HepG2 (cell line): ENCODE measurements around the gene POU6F2. TPM values are rescaled to one million over a fixed set of nuclear protein-coding genes. Genes with fewer than 3 reads are reported as not detected.

ENCODE experiments used
- ATAC-seq: fragments of 200-7000 bp; cut with Tn5 transposase; 3 replicates; pipeline ENCODE4 v1.9.1; 2020; ENCODE audit warnings: mild to moderate bottlenecking, moderate library complexity
- BruUV-seq: library from RNA; stranded (reverse); fragments of 400-500 nt; replicated peaks from 2 replicates; lab custom pipeline; 2021; lab: Mats Ljungman, UMichigan
- CTCF ChIA-PET: fragments of 300-600 bp; formaldehyde crosslinking; extraction: SDS; loops from one replicate; lab custom pipeline; 2021; ENCODE audit warnings: low total read pairs, inconsistent platforms, low intra/inter-chr PET ratio; lab: Yijun Ruan, JAX
- POLR2A ChIA-PET: fragments of 350-600 bp; sonication (Branson Sonifier 250); formaldehyde crosslinking; loops from one replicate; lab custom pipeline; 2020; ENCODE audit warnings: antibody characterized with exemption, inconsistent platforms; lab: Yijun Ruan, JAX
- DNase-seq: peaks from one replicate; pipeline ENCODE4 v3.0.0-alpha.2; 2015; ENCODE audit warnings: low spot score
- FAIRE-seq: peaks from 3 replicates; lab custom pipeline; 2011; peaks lifted over from hg19 to GRCh38; lab: Jason Lieb, UNC
- H2AFZ ChIP-seq: one replicate; pipeline ENCODE4 v1.6.1; 2011; ENCODE audit warnings: low read length, inconsistent platforms
- H3K27ac ChIP-seq: fragments of 300-600 bp; 3 replicates; pipeline ENCODE4 v1.8.0; 2011; ENCODE audit warnings: mixed run types, mild to moderate bottlenecking, mixed read lengths, low read length, inconsistent platforms; ENCODE audit not compliant: insufficient read depth; ENCODE audit errors: extremely low read length
- H3K27me3 ChIP-seq, 2 experiments: fragments of 200-600 bp in 1 of 2; 2 replicates in 1 of 2; 3 replicates in 1 of 2; pipeline versions ENCODE4 v1.6.0 to v1.8.0; 2011; ENCODE audit warnings: low read length in 2 of 2, mild to moderate bottlenecking in 2 of 2, moderate library complexity in 2 of 2, inconsistent platforms in 1 of 2; ENCODE audit not compliant: insufficient read depth in 2 of 2, control insufficient read depth in 1 of 2
- H3K36me3 ChIP-seq, 2 experiments: fragments of 200-600 bp in 1 of 2; replicated peaks in 1 of 2; 2 replicates in 1 of 2; 3 replicates in 1 of 2; pipeline versions ENCODE4 v1.5.1 to v1.8.0; 2011; ENCODE audit warnings: low read length in 2 of 2, inconsistent platforms in 1 of 2; ENCODE audit not compliant: insufficient read depth in 2 of 2, control insufficient read depth in 1 of 2
- H3K4me1 ChIP-seq: 2 replicates; pipeline ENCODE4 v1.5.1; 2012; ENCODE audit warnings: low read length, inconsistent platforms; ENCODE audit not compliant: insufficient read depth
- H3K4me2 ChIP-seq: 2 replicates; pipeline ENCODE4 v1.6.0; 2011; ENCODE audit warnings: low read depth, low read length, inconsistent platforms
- H3K4me3 ChIP-seq, 3 experiments: fragments of 200-600 bp in 1 of 3; sonication (generic), shearing (Covaris generic) in 1 of 3; replicated peaks in 1 of 3; 2 replicates each; pipeline ENCODE4 v1.5.1; 2011 to 2016; ENCODE audit warnings: low read length in 3 of 3, inconsistent platforms in 2 of 3, low read depth in 2 of 3, mild to moderate bottlenecking in 2 of 3, control low read depth in 1 of 3, mixed read lengths in 1 of 3; ENCODE audit not compliant: insufficient read depth in 1 of 3
- H3K79me2 ChIP-seq: one replicate; pipeline ENCODE4 v1.6.1; 2011; ENCODE audit warnings: low read length, inconsistent platforms; ENCODE audit not compliant: insufficient read depth
- H3K9ac ChIP-seq: 2 replicates; pipeline ENCODE4 v1.6.0; 2011; ENCODE audit warnings: mild to moderate bottlenecking, low read depth, low read length, inconsistent platforms; ENCODE audit not compliant: insufficient read depth
- H3K9me3 ChIP-seq: 2 replicates; pipeline ENCODE4 v1.5.1; 2012; ENCODE audit warnings: mild to moderate bottlenecking, low read length
- H4K20me1 ChIP-seq: 2 replicates; pipeline ENCODE4 v1.6.0; 2011; ENCODE audit warnings: inconsistent platforms, mild to moderate bottlenecking, low read length, moderate library complexity; ENCODE audit not compliant: insufficient read depth
- HOXD1 ChIP-seq: sonication (generic); formaldehyde crosslinking; IDR thresholded peaks from 2 replicates; pipeline ENCODE4 v1.5.0; 2020; ENCODE audit warnings: missing genetic modification reagents
- MBD4 ChIP-seq: IDR thresholded peaks from 2 replicates; pipeline ENCODE4 v1.6.1; 2012; ENCODE audit warnings: low read length, inconsistent platforms, borderline replicate concordance
- PRPF4 ChIP-seq: fragments of 200-400 bp; formaldehyde crosslinking; IDR thresholded peaks from 2 replicates; pipeline ENCODE4 v1.6.1; 2016; ENCODE audit warnings: low read length, low read depth; ENCODE audit not compliant: poor library complexity, severe bottlenecking
- RFX5 ChIP-seq: IDR thresholded peaks from 2 replicates; pipeline ENCODE4 v1.6.1; 2011; ENCODE audit warnings: low read depth, low read length, improper control_type of control experiment
- SP2 ChIP-seq: sonication (generic); formaldehyde crosslinking; IDR thresholded peaks from 2 replicates; pipeline ENCODE4 v1.5.1; 2020; ENCODE audit warnings: mild to moderate bottlenecking, missing genetic modification reagents
- TRAFD1 ChIP-seq: sonication (generic); formaldehyde crosslinking; IDR thresholded peaks from 2 replicates; pipeline ENCODE4 v1.5.1; 2020; ENCODE audit warnings: missing genetic modification reagents, mild to moderate bottlenecking, borderline replicate concordance
- ZNF235 ChIP-seq: sonication (generic); formaldehyde crosslinking; IDR thresholded peaks from 2 replicates; pipeline ENCODE4 v1.8.1; 2023; ENCODE audit warnings: mild to moderate bottlenecking, missing genetic modification reagents, borderline replicate concordance
- ZNF619 ChIP-seq: sonication (generic); formaldehyde crosslinking; IDR thresholded peaks from 2 replicates; pipeline ENCODE4 v1.4.0; 2020; ENCODE audit warnings: mild to moderate bottlenecking, missing genetic modification reagents
- ZNF749 ChIP-seq: sonication (generic); formaldehyde crosslinking; IDR thresholded peaks from 2 replicates; pipeline ENCODE4 v1.8.0; 2022; ENCODE audit warnings: mild to moderate bottlenecking, missing genetic modification reagents, moderate library complexity, borderline replicate concordance
- WGBS: methylation state at CpG from one replicate; pipeline ENCODE4 v1.1.6; 2017; ENCODE audit warnings: low lambda C conversion rate; 5-methylcytosine and 5-hydroxymethylcytosine counted together
- in situ Hi-C: cut with HindIII; loops from 2 replicates; pipeline ENCODE4 v1.10.0; 2017; ENCODE audit warnings: low pct_unique_long_range_greater_than_20kb; ENCODE audit not compliant: extremely low pct_ligation_motif_present
- intact Hi-C: fragments of 100-400 bp; cut with micrococcal nuclease; formaldehyde crosslinking; loops from one replicate; pipeline ENCODE4 v1.10.0; 2022; ENCODE audit not compliant: unreplicated experiment
- polyA plus RNA-seq, 8 experiments: library from polyadenylated mRNA; depleted of rRNA in 3 of 8; stranded (reverse) in 7 of 8; unstranded in 1 of 8; fragments of >200 nt; fragmentation: Illumina TruSeq in 4 of 8; extraction: Trizol in 4 of 8; gene quantifications; 2 replicates each; pipeline versions ENCODE4 v1.2.1 to v1.2.3, GENCODE V29; 2011 to 2016; ENCODE audit warnings: low read depth in 4 of 8, missing spikeins in 1 of 8, mixed read lengths in 1 of 8; ENCODE audit not compliant: insufficient read depth in 1 of 8
- total RNA-seq, 5 experiments: library from RNA; depleted of rRNA; stranded (reverse); fragments of >200 nt; fragmentation: Illumina TruSeq; extraction: Trizol; gene quantifications; 2 replicates each; pipeline ENCODE4 v1.2.3, GENCODE V29; 2016; ENCODE audit warnings: low read depth in 1 of 5
- TF ChIP-seq, protein P1 (sequence below): sonication (generic); formaldehyde crosslinking; IDR thresholded peaks from 2 replicates; pipeline ENCODE4 v1.5.0; 2020; ENCODE audit warnings: missing genetic modification reagents, mild to moderate bottlenecking, borderline replicate concordance
- TF ChIP-seq, protein P2 (sequence below): sonication (generic); formaldehyde crosslinking; IDR thresholded peaks from 2 replicates; pipeline ENCODE4 v1.4.0; 2020; ENCODE audit warnings: mild to moderate bottlenecking, missing genetic modification reagents

POU6F2 gene
- total and polyA plus RNA-seq, 2 of the 13 experiments (the other 11 are each of a cell fraction or from before 2014, with no cell fraction given) = not detected

GRCh38 chr7:39339591-39339990 is 361.9 kb downstream of the POU6F2 start:
- CTCF ChIA-PET = no interaction called here
- WGBS = 35% methylated on average over 8 of the region's 10 CpGs

DNA sequence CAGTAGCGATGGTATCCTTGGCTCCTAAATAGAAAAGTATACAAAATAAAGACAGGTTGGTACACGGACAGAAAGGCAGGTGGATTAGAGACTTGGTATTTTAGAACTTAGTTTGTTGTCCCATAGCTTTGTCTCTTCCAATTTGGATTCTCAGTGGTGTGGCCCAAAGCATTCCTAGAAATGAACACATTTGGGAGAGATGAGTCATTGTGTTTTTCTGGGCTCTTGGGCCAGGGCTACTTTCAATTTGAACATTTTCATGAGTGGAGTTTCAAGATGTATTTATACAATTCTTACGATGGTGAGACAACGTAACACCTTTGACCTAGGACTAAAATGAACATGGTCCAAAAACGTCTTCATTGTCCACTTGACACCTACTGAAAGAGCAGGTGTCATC is 363.4 kb downstream of the POU6F2 start:
- H3K79me2 ChIP-seq = no peaks in the 10 kb centered on the region
- intact Hi-C loops (no loop called here), in situ Hi-C loops (no loop called here)
- no peak overlapping the region for H3K4me2 ChIP-seq
- FAIRE-seq (no peak), ATAC-seq (no peak), DNase-seq (no peak)
- ChIA-PET CTCF (no interaction called here), POLR2A (no interaction called here)
- TF ChIP-seq MBD4 = no peak
- TF ChIP-seq, protein P1, sequence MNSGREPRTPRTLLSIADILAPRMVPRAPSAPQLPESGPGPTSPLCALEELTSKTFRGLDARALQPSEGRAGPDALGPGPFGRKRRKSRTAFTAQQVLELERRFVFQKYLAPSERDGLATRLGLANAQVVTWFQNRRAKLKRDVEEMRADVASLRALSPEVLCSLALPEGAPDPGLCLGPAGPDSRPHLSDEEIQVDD (CRISPR knock-in tag) = no peak
- no peak for TF ChIP-seq HOXD1 (CRISPR knock-in tag)
- TF ChIP-seq RFX5 = no peak
- TF ChIP-seq PRPF4 = no peak
- no peak for TF ChIP-seq ZNF235 (CRISPR knock-in tag)
- TF ChIP-seq ZNF749 (CRISPR knock-in tag) = no peak
- no peak for TF ChIP-seq SP2 (CRISPR knock-in tag)
- no peak for TF ChIP-seq TRAFD1 (CRISPR knock-in tag)
- H3K4me3 ChIP-seq = no peak overlapping the region
- no peak overlapping the region for H3K27ac ChIP-seq
- no peaks in the 10 kb centered on the region for H3K36me3 ChIP-seq
- no peaks in the 10 kb centered on the region for H3K9me3 ChIP-seq
- H4K20me1 ChIP-seq = no peaks in the 10 kb centered on the region
- H3K9ac ChIP-seq = no peak overlapping the region
- H3K4me1 ChIP-seq = no peaks in the 10 kb centered on the region
- no peak overlapping the region for H2AFZ ChIP-seq
- WGBS = 37% methylated on average over 5 of the region's 5 CpGs
- no TSS peak for BruUV-seq
- H3K27me3 ChIP-seq = no peaks in the 10 kb centered on the region

More at GRCh38 chr7:39339591-39339990, 361.9 kb downstream of the POU6F2 start:
- DNase-seq = no peak
- no TSS peak for BruUV-seq
- POLR2A ChIA-PET = no interaction called here
- no peaks in the 10 kb centered on the region for H3K9me3 ChIP-seq
- no peak overlapping the region for H3K9ac ChIP-seq
- no peaks in the 10 kb centered on the region for H3K36me3 ChIP-seq
- no peaks in the 10 kb centered on the region for H3K4me1 ChIP-seq
- H4K20me1 ChIP-seq = no peaks in the 10 kb centered on the region
- H3K4me2 ChIP-seq = no peak overlapping the region
- TF ChIP-seq, protein P2, sequence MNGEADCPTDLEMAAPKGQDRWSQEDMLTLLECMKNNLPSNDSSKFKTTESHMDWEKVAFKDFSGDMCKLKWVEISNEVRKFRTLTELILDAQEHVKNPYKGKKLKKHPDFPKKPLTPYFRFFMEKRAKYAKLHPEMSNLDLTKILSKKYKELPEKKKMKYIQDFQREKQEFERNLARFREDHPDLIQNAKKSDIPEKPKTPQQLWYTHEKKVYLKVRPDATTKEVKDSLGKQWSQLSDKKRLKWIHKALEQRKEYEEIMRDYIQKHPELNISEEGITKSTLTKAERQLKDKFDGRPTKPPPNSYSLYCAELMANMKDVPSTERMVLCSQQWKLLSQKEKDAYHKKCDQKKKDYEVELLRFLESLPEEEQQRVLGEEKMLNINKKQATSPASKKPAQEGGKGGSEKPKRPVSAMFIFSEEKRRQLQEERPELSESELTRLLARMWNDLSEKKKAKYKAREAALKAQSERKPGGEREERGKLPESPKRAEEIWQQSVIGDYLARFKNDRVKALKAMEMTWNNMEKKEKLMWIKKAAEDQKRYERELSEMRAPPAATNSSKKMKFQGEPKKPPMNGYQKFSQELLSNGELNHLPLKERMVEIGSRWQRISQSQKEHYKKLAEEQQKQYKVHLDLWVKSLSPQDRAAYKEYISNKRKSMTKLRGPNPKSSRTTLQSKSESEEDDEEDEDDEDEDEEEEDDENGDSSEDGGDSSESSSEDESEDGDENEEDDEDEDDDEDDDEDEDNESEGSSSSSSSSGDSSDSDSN (CRISPR knock-in tag) = no peak
- no peak for TF ChIP-seq ZNF619 (CRISPR knock-in tag)
- no peak overlapping the region for H2AFZ ChIP-seq
- in situ Hi-C loops = no loop called here
- no peaks in the 10 kb centered on the region for H3K79me2 ChIP-seq
- H3K27me3 ChIP-seq = no peaks in the 10 kb centered on the region
- intact Hi-C loops = no loop called here
- no peak overlapping the region for H3K4me3 ChIP-seq
- FAIRE-seq = no peak
- no peak for ATAC-seq
- H3K27ac ChIP-seq = no peak overlapping the region
